GM12878 (cell line): ENCODE data around the gene FJX1. TPM values are rescaled to one million over a fixed set of nuclear protein-coding genes. Genes with fewer than 3 reads are reported as not detected.

Experiments
- ATAC-seq: fragments of 200-7000 bp; cut with Tn5 transposase; 3 replicates; pipeline ENCODE4 v1.9.1; 2020; ENCODE audit warnings: mild to moderate bottlenecking, moderate library complexity
- BruUV-seq: library from RNA; stranded (reverse); fragments of 400-500 nt; replicated peaks from 2 replicates; lab custom pipeline; 2021; lab: Mats Ljungman, UMichigan
- CTCF ChIA-PET: fragments of 300-600 bp; sonication (Branson Sonifier 250); formaldehyde crosslinking; extraction: SDS; loops from one replicate; lab custom pipeline; 2021; ENCODE audit warnings: inconsistent platforms; lab: Yijun Ruan, JAX
- POLR2A ChIA-PET: fragments of 350-600 bp; formaldehyde crosslinking; extraction: SDS; loops from one replicate; lab custom pipeline; 2021; ENCODE audit warnings: inconsistent platforms; lab: Charles Lee
- RAD21 ChIA-PET: fragments of 300-600 bp; sonication (Branson Sonifier 250); formaldehyde crosslinking; loops from one replicate; lab custom pipeline; 2023; ENCODE audit warnings: antibody characterized with exemption; ENCODE audit not compliant: unreplicated experiment; lab: Charles Lee
- SMC1A ChIA-PET: fragments of 300-600 bp; sonication (Branson Sonifier 250); formaldehyde crosslinking; loops from one replicate; lab custom pipeline; 2023; ENCODE audit not compliant: unreplicated experiment, uncharacterized antibody; lab: Charles Lee
- DNase-seq: peaks from one replicate; pipeline ENCODE4 v3.0.0-alpha.2; 2011; ENCODE audit warnings: low read depth, low spot score
- FAIRE-seq: peaks from 3 replicates; lab custom pipeline; 2011; peaks lifted over from hg19 to GRCh38; lab: Jason Lieb, UNC
- H2AFZ ChIP-seq: 2 replicates; pipeline ENCODE4 v1.6.0; 2011; ENCODE audit warnings: low read depth, low read length, control low read depth; ENCODE audit not compliant: control insufficient read depth
- H3K27ac ChIP-seq: 2 replicates; pipeline ENCODE4 v1.5.1; 2011; ENCODE audit warnings: control low read depth; ENCODE audit not compliant: control insufficient read depth, insufficient read depth
- H3K27me3 ChIP-seq, 2 experiments: replicated peaks in 1 of 2; 2 replicates each; pipeline versions ENCODE4 v1.6.0 to v1.6.1; 2011; ENCODE audit warnings: low read length in 1 of 2; ENCODE audit not compliant: control insufficient read depth in 2 of 2, insufficient read depth in 2 of 2
- H3K36me3 ChIP-seq, 2 experiments: 2 replicates each; pipeline ENCODE4 v1.5.1; 2011; ENCODE audit warnings: low read length in 1 of 2; ENCODE audit not compliant: control insufficient read depth in 2 of 2, insufficient read depth in 2 of 2
- H3K4me1 ChIP-seq: 2 replicates; pipeline ENCODE4 v1.6.1; 2011; ENCODE audit warnings: mild to moderate bottlenecking, low read length, moderate library complexity, mixed read lengths; ENCODE audit not compliant: control insufficient read depth, insufficient read depth
- H3K4me2 ChIP-seq: 2 replicates; pipeline ENCODE4 v1.6.0; 2011; ENCODE audit warnings: control low read depth; ENCODE audit not compliant: control insufficient read depth, insufficient read depth
- H3K4me3 ChIP-seq: fragments of 200-600 bp; sonication (generic); 2 replicates; pipeline ENCODE4 v1.5.1; 2016
- H3K79me2 ChIP-seq: 2 replicates; pipeline ENCODE4 v1.6.0; 2011; ENCODE audit warnings: low read length; ENCODE audit not compliant: control insufficient read depth, insufficient read depth
- H3K9ac ChIP-seq: 2 replicates; pipeline ENCODE4 v1.8.0; 2011; ENCODE audit warnings: low read length, control low read depth, mixed read lengths; ENCODE audit not compliant: control insufficient read depth, insufficient read depth
- H3K9me3 ChIP-seq: replicated peaks from 3 replicates; pipeline ENCODE4 v1.5.1; 2011; ENCODE audit warnings: mild to moderate bottlenecking, low read length; ENCODE audit not compliant: control insufficient read depth, insufficient read depth
- H4K20me1 ChIP-seq: 2 replicates; pipeline ENCODE4 v1.6.0; 2011; ENCODE audit not compliant: control insufficient read depth, insufficient read depth
- BHLHE40 ChIP-seq, 2 experiments: fragments of 450-650 bp in 1 of 2; IDR thresholded peaks; 2 replicates each; pipeline ENCODE4 v1.6.1; 2011 to 2017; ENCODE audit warnings: low read depth in 2 of 2, borderline replicate concordance in 1 of 2, improper control_type of control experiment in 1 of 2, low read length in 1 of 2, mild to moderate bottlenecking in 1 of 2
- E2F8 ChIP-seq: fragments of 450-650 bp; IDR thresholded peaks from 2 replicates; pipeline ENCODE4 v1.6.1; 2018; ENCODE audit warnings: mild to moderate bottlenecking, low read depth, moderate library complexity; ENCODE audit not compliant: partially characterized antibody
- NRF1 ChIP-seq: conservative IDR thresholded peaks from 2 replicates; pipeline ENCODE4 v1.6.1; 2011; ENCODE audit warnings: mild to moderate bottlenecking, low read depth, low read length, improper control_type of control experiment
- SREBF1 ChIP-seq: IDR thresholded peaks from 2 replicates; pipeline ENCODE4 v1.6.1; 2012; ENCODE audit warnings: mild to moderate bottlenecking, low read length
- TAF1 ChIP-seq: IDR thresholded peaks from 2 replicates; pipeline ENCODE4 v1.6.1; 2011; ENCODE audit warnings: mild to moderate bottlenecking, low read depth, low read length, borderline replicate concordance
- TCF12 ChIP-seq: IDR thresholded peaks from 2 replicates; pipeline ENCODE4 v1.6.1; 2011; ENCODE audit warnings: low read depth, mild to moderate bottlenecking, low read length
- WGBS: methylation state at CpG from one replicate; pipeline ENCODE4 v1.1.6; 2016; ENCODE audit warnings: low lambda C conversion rate; ENCODE audit not compliant: insufficient replicate concordance, insufficient coverage; ENCODE audit errors: missing lambda C conversion rate; 5-methylcytosine and 5-hydroxymethylcytosine counted together
- in situ Hi-C: fragments of 300-500 bp; cut with MboI; formaldehyde crosslinking; loops from 9 replicates; pipeline ENCODE4 v1.14.3; 2018; ENCODE audit warnings: mixed read lengths
- intact Hi-C: fragments of 100-400 bp; cut with micrococcal nuclease; formaldehyde crosslinking; loops from one replicate; pipeline ENCODE4 v1.14.2; 2022; ENCODE audit not compliant: unreplicated experiment
- polyA plus RNA-seq, 11 experiments: library from polyadenylated mRNA; depleted of rRNA in 4 of 11; unstranded in 6 of 11; stranded (reverse) in 5 of 11; fragments of >200 nt; fragmentation: Nextera tagmentation in 4 of 11; fragmentation: Illumina TruSeq in 1 of 11; extraction: Ambion mirVana in 4 of 11; extraction: Trizol in 1 of 11; gene quantifications; 1 replicate in 1 of 11; 2 replicates in 10 of 11; pipeline versions ENCODE4 v1.2.1 to v1.2.3, GENCODE V29; 2011 to 2016; ENCODE audit warnings: inconsistent platforms in 2 of 11, missing spikeins in 2 of 11, low read depth in 1 of 11
- total RNA-seq, 4 experiments: library from RNA; depleted of rRNA in 3 of 4; stranded (reverse); fragments of >200 nt in 3 of 4; fragmentation: Illumina TruSeq in 1 of 4; extraction: Trizol in 1 of 4; gene quantifications; 2 replicates each; pipeline versions ENCODE4 v1.2.1 to v1.2.3, GENCODE V29; 2013 to 2021
- TF ChIP-seq, protein P1 (sequence below): IDR thresholded peaks from 2 replicates; pipeline ENCODE4 v1.6.1; 2012; ENCODE audit warnings: low read length, inconsistent platforms

FJX1 gene
- total and polyA plus RNA-seq, 10 of the 15 experiments (the other 5 are each of a cell fraction or from before 2014, with no cell fraction given), result 1.7 to 26.1 (median 10.0) TPM

GRCh38 chr11:35641964-35642363 lies 23.7 kb downstream of the FJX1 start:
- no peak for TF ChIP-seq E2F8
- no peak for TF ChIP-seq SREBF1
- TF ChIP-seq NRF1, result no peak
- TF ChIP-seq TAF1, result no peak
- TF ChIP-seq, protein P1, sequence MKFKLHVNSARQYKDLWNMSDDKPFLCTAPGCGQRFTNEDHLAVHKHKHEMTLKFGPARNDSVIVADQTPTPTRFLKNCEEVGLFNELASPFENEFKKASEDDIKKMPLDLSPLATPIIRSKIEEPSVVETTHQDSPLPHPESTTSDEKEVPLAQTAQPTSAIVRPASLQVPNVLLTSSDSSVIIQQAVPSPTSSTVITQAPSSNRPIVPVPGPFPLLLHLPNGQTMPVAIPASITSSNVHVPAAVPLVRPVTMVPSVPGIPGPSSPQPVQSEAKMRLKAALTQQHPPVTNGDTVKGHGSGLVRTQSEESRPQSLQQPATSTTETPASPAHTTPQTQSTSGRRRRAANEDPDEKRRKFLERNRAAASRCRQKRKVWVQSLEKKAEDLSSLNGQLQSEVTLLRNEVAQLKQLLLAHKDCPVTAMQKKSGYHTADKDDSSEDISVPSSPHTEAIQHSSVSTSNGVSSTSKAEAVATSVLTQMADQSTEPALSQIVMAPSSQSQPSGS, result no peak
- TF ChIP-seq TCF12, result no peak
- TF ChIP-seq BHLHE40 (IDR thresholded peaks at IDR 0.05; ENCODE audit: borderline replicate concordance in 1 of 2, low read depth in 2 of 2, low read length in 1 of 2), result no peak
- ATAC-seq (no peak), FAIRE-seq (no peak), DNase-seq (no peak)
- Histone ChIP-seq H2AFZ (no peak overlapping the region), H3K4me3 (no peak overlapping the region), H3K4me2 (no peak overlapping the region), H3K4me1 (no peaks in the 10 kb centered on the region), H3K27me3 (no peaks in the 10 kb centered on the region; a peak in 2 of 4 replicates), H3K36me3 (no peaks in the 10 kb centered on the region), H3K27ac (no peak overlapping the region), H3K9me3 (no peaks in the 10 kb centered on the region), H3K79me2 (no peaks in the 10 kb centered on the region), H3K9ac (no peak overlapping the region), H4K20me1 (no peaks in the 10 kb centered on the region)
- no TSS peak for BruUV-seq
- 61% methylated on average over 3 of the region's 3 CpGs for WGBS
- in situ Hi-C loops (no loop called here), intact Hi-C loops (no loop called here)
- SMC1A ChIA-PET, result interaction anchor here (1.0 kb wide), 1 partner anchor 491 kb away, joined by 3 read pairs; no protein-coding TSS in a partner anchor
- RAD21 ChIA-PET, result no interaction called here
- POLR2A ChIA-PET, result no interaction called here
- CTCF ChIA-PET, result no interaction called here
